ENCODE measurements around the gene ELL2.
"Not testable (repeated sequence)": the region's sequence is repeated elsewhere in the genome, so short reads cannot be mapped to it uniquely, and the experiment has no call there.

ELL2 gene

GRCh38 chr5:95859661-95860060 lies 102.0 kb downstream of the ELL2 start:
- DNase-seq (ENCODE audit: low read depth in 2 of 2): no peak

- peak; percentile 89 to 95 for DNase-seq (ENCODE audit: low read depth in 2 of 2)
Measured at GRCh38 chr5:95858661-95859595, 102.7 kb downstream of the ELL2 start.

GRCh38 chr5:95858023-95858461 lies 103.6 kb downstream of the ELL2 start:
- DNase-seq (ENCODE audit: low read depth in 2 of 2): no peak

GRCh38 chr5:95857185-95857945 lies 104.3 kb downstream of the ELL2 start:
- no peak for DNase-seq (ENCODE audit: low read depth in 2 of 2)

GRCh38 chr5:95856501-95856981 lies 105.1 kb downstream of the ELL2 start:
- no peak for DNase-seq (ENCODE audit: low read depth in 2 of 2)

- no peak for DNase-seq (ENCODE audit: low read depth in 2 of 2)
Measured at GRCh38 chr5:95853490-95853889, 108.2 kb downstream of the ELL2 start.

GRCh38 chr5:95852567-95852966 lies 109.1 kb downstream of the ELL2 start:
- no peak for DNase-seq (ENCODE audit: low read depth in 2 of 2)

GRCh38 chr5:95851141-95851540 lies 110.5 kb downstream of the ELL2 start:
- DNase-seq (ENCODE audit: low read depth in 2 of 2): not testable (repeated sequence)

GRCh38 chr5:95850391-95850894 lies 111.2 kb downstream of the ELL2 start:
- no peak for DNase-seq (ENCODE audit: low read depth in 2 of 2)

- DNase-seq (ENCODE audit: low read depth in 2 of 2): no peak
Measured at GRCh38 chr5:95848701-95849100, 113.0 kb downstream of the ELL2 start.

GRCh38 chr5:95847261-95847592 lies 114.4 kb downstream of the ELL2 start:
- no peak for DNase-seq (ENCODE audit: low read depth in 2 of 2)

GRCh38 chr5:95846554-95847260 lies 114.9 kb downstream of the ELL2 start:
- DNase-seq (ENCODE audit: low read depth in 2 of 2): peak in 1 of 2 donors; percentile 27

GRCh38 chr5:95845391-95845790 lies 116.3 kb downstream of the ELL2 start:
- no peak for DNase-seq (ENCODE audit: low read depth in 2 of 2)

GRCh38 chr5:95843733-95844223 lies 117.9 kb downstream of the ELL2 start:
- no peak for DNase-seq (ENCODE audit: low read depth in 2 of 2)

GRCh38 chr5:95842854-95843544 lies 118.7 kb downstream of the ELL2 start:
- peak; percentile 62 to 65 for DNase-seq (ENCODE audit: low read depth in 2 of 2)

- no peak for DNase-seq (ENCODE audit: low read depth in 2 of 2)
Measured at GRCh38 chr5:95841914-95842812, 119.5 kb downstream of the ELL2 start.

- no peak for DNase-seq (ENCODE audit: low read depth in 2 of 2)
Measured at GRCh38 chr5:95840956-95841705, 120.5 kb downstream of the ELL2 start.

- DNase-seq (ENCODE audit: low read depth in 2 of 2): no peak
Measured at GRCh38 chr5:95839658-95840057, 122.0 kb downstream of the ELL2 start.

GRCh38 chr5:95838556-95838955 lies 123.1 kb downstream of the ELL2 start:
- DNase-seq (ENCODE audit: low read depth in 2 of 2): no peak
